HFF-Myc (cell line): Measurements from ENCODE around the gene PREX1.

Experiments
- DNase-seq: peaks from one replicate; pipeline ENCODE4 v3.0.0-alpha.2; 2011; ENCODE audit warnings: low read depth; ENCODE audit errors: extremely low read depth
- H3K4me3 ChIP-seq: replicated peaks from 2 replicates; pipeline ENCODE4 v1.5.1; 2011; ENCODE audit warnings: low read depth, mild to moderate bottlenecking, control low read depth, low read length
- CTCF ChIP-seq: IDR thresholded peaks from 2 replicates; pipeline ENCODE4 v1.5.1; 2012; ENCODE audit warnings: mild to moderate bottlenecking, low read depth, low read length, control low read depth; ENCODE audit errors: missing control alignments

PREX1 gene

DNA sequence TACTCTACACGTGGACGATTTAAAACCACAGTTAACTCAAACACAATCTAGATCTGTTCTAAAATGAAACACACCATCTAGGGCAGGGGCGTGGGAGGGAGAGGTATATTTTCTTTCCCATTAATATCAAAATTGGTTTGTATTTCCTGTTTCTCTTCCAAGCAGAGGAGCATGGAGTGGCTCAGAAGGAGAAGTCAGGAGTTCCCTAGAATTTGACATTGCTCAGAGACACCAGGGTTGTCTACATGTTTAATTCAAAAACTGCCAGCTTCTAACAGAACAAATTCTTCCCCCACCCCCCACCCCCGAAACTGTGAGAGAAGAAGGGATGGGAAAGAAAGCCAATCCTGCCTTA is 2.3 kb downstream of the PREX1 start:
- TF ChIP-seq CTCF: no peak
- H3K4me3 ChIP-seq: peak overlapping the region; percentile 60; the same call in 1 of the 2 replicates
- DNase-seq: no peak

DNA sequence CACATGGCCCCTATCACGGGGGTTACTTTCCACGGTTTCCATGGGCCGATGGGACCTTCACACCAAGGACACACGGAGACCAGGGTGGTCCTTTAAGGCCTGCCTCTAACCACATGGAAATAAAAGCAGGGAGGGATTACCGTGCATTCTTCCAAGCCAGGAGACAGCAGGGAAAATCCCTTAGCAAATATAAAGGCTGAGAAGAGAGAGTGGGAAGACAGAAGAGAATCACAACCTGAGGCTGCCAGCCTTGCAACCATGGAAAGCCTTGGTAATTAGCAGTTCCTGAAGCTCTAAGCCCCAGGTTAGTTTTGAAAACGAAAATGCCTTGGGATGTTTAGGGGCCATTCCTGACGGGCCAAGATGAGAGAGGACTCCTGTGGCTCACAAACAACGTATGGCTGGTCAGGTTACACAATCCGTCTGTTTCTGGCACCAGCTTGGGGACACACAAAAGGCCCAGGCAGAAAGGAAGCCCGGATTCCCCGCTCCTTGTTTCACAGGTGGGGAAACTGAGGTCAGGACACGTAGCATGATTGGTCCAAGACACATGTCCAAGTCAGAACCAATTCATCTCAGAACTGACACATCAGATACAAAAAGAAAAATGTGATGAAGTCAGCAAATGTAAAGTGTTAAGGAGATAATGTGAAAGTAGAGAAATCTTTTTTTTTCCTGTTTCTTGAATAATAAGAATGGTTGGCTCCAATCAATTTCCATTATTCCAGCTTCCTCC is 2.8 kb downstream of the PREX1 start:
- DNase-seq: no peak
- TF ChIP-seq CTCF: no peak
- H3K4me3 ChIP-seq: no peak overlapping the region

DNA sequence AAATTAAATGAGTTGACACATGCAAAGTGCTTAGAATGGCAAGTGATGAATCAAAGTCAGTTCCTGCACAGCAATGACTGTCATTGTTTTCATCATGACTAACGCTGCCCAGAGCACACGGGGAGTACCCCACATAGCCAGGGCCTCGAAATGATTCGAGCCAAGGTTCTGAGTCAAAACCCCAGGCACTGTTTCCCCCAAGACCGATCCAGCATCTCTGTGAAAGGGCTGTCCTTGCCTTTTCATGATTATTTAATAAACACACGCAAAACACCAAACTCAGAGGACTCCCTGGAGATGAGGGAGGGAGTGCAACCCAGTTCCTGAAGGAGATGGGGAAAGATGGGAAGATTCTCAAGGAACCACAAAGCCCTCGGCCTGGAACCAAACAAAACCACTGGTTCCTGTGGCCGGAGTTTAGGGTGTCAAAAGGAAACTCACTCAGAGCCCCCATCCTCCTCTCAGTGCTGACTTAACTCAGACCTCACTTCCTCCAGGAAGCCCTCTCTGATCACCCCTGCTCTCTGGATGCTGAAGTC is 3.8 kb downstream of the PREX1 start:
- TF ChIP-seq CTCF: no peak
- H3K4me3 ChIP-seq: no peak overlapping the region
- DNase-seq: no peak

GRCh38 chr20:48823476-48823875 is 4.3 kb downstream of the PREX1 start:
- no peak for DNase-seq
- TF ChIP-seq CTCF: no peak
- no peak overlapping the region for H3K4me3 ChIP-seq

DNA sequence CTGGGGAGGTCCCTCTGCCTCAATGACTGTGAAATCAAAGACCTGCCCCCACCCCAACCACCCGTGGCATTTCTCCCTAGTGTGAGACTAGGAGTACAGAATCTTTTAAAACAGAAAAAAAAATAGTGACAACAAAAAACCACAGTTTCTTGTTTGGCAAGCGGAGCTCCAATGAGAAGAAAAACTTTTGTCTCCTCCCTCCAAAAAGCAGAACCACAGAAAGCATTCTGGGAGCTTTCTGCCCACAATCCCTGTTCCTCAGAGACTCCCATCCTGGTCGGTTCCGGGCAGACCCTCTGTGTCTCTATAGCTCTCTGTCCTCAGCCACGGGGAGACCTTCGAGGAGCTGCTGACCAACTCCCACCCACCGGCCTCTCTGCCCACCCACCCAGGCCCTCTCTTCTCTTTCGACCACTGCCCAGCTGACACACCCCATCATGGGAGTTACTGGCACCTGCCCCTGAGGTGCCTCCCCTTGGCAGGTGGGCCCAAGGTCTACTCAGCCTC is 4.9 kb downstream of the PREX1 start:
- H3K4me3 ChIP-seq: no peak overlapping the region
- TF ChIP-seq CTCF: no peak
- DNase-seq: no peak

DNA sequence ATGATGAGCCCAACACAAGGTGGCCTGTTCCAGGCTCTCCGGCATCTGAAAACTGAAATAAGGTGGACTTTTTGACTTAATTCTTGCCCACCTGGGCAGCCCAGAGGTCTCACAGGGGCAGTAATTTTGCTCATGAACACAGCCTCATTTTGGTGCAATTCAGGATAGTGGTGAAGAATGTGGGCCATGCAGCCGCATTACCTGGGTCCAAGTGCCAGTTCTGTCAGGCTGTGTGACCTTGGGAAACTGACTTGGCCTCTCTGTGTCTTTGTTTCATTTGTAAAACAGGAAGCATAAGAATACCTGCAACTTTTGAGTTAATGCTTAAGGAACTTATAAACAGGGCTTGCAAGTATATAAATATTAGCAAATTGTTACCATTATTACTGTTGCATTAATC is 5.6 kb downstream of the PREX1 start:
- H3K4me3 ChIP-seq: no peak overlapping the region
- DNase-seq: no peak
- no peak for TF ChIP-seq CTCF
